CD14-positive monocyte (primary cell): Measurements from ENCODE around the gene SLC25A23. TPM values are rescaled to one million over a fixed set of nuclear protein-coding genes. Genes with fewer than 3 reads are reported as not detected.

Experiments
- DNase-seq, 3 donors: peaks; one replicate each; pipeline ENCODE4 v3.0.0-alpha.2; 2011 to 2022
- H2AFZ ChIP-seq: 2 replicates; pipeline ENCODE4 v1.6.0; 2012; ENCODE audit warnings: mild to moderate bottlenecking, low read depth, low read length, inconsistent platforms; ENCODE audit not compliant: insufficient read depth, poor library complexity, severe bottlenecking
- H3K27ac ChIP-seq, 2 donors: 1 replicate in 1 of 2; 2 replicates in 1 of 2; pipeline ENCODE4 v1.5.1; 2012 to 2013; ENCODE audit warnings: low read length in 2 of 2, control low read depth in 1 of 2, inconsistent platforms in 1 of 2, low read depth in 1 of 2, mild to moderate bottlenecking in 1 of 2
- H3K27me3 ChIP-seq, 2 donors: one replicate each; pipeline versions ENCODE4 v1.6.0 to v1.6.1; 2011 to 2013; ENCODE audit warnings: low read length in 2 of 2; ENCODE audit not compliant: control insufficient read depth in 2 of 2, insufficient read depth in 2 of 2
- H3K36me3 ChIP-seq, 2 donors: replicated peaks in 1 of 2; 1 replicate in 1 of 2; 2 replicates in 1 of 2; pipeline versions ENCODE4 v1.5.1 to v1.6.1; 2012 to 2013; ENCODE audit warnings: low read length in 2 of 2, control low read depth in 1 of 2, inconsistent platforms in 1 of 2, mild to moderate bottlenecking in 1 of 2; ENCODE audit not compliant: insufficient read depth in 2 of 2, control insufficient read depth in 1 of 2
- H3K4me1 ChIP-seq, 2 donors: 1 replicate in 1 of 2; 2 replicates in 1 of 2; pipeline versions ENCODE4 v1.5.1 to v1.6.1; 2012 to 2013; ENCODE audit warnings: low read length in 2 of 2, control low read depth in 1 of 2, inconsistent platforms in 1 of 2, mild to moderate bottlenecking in 1 of 2, moderate library complexity in 1 of 2; ENCODE audit not compliant: insufficient read depth in 2 of 2, control insufficient read depth in 1 of 2
- H3K4me2 ChIP-seq: replicated peaks from 2 replicates; pipeline ENCODE3; 2012; ENCODE audit warnings: low read length, moderate library complexity, mild to moderate bottlenecking; ENCODE audit not compliant: poor library complexity, severe bottlenecking; ENCODE audit errors: extremely low read depth
- H3K4me3 ChIP-seq, 3 experiments: fragments of 200-600 bp in 1 of 3; sonication (generic) in 1 of 3; replicated peaks in 1 of 3; 1 replicate in 2 of 3; 2 replicates in 1 of 3; pipeline ENCODE4 v1.5.1; 2011 to 2013; ENCODE audit warnings: low read length in 3 of 3, mild to moderate bottlenecking in 3 of 3, control low read depth in 2 of 3, low read depth in 2 of 3, inconsistent platforms in 1 of 3, moderate library complexity in 1 of 3
- H3K79me2 ChIP-seq: 2 replicates; pipeline ENCODE4 v1.6.0; 2012; ENCODE audit warnings: mild to moderate bottlenecking, control low read depth, inconsistent platforms, low read length, moderate library complexity; ENCODE audit not compliant: insufficient read depth
- H3K9ac ChIP-seq: 2 replicates; pipeline ENCODE4 v1.6.0; 2017; ENCODE audit warnings: low read length, mild to moderate bottlenecking; ENCODE audit not compliant: insufficient read depth, poor library complexity, severe bottlenecking
- H3K9me3 ChIP-seq, 2 donors: replicated peaks in 1 of 2; 1 replicate in 1 of 2; 2 replicates in 1 of 2; pipeline versions ENCODE4 v1.5.1 to v1.6.1; 2012 to 2013; ENCODE audit warnings: low read length in 2 of 2, control low read depth in 1 of 2; ENCODE audit not compliant: control insufficient read depth in 1 of 2, insufficient read depth in 1 of 2
- H4K20me1 ChIP-seq: 2 replicates; pipeline ENCODE4 v1.6.0; 2012; ENCODE audit warnings: mild to moderate bottlenecking, low read length, control low read depth, moderate library complexity; ENCODE audit not compliant: insufficient read depth
- H3K27ac Mint-ChIP-seq, 7 donors: one replicate each; pipeline ENCODE4 v1.8.0; 2020; ENCODE audit warnings: mild to moderate bottlenecking in 7 of 7, mixed read lengths in 7 of 7, moderate library complexity in 6 of 7, inconsistent platforms in 2 of 7
- H3K27me3 Mint-ChIP-seq, 3 donors: one replicate each; pipeline ENCODE4 v1.8.0; 2021 to 2022; ENCODE audit warnings: low read depth in 3 of 3, mild to moderate bottlenecking in 3 of 3, mixed read lengths in 3 of 3, moderate library complexity in 3 of 3, inconsistent platforms in 1 of 3
- H3K36me3 Mint-ChIP-seq, 2 donors: one replicate each; pipeline ENCODE4 v1.8.0; 2020; ENCODE audit warnings: mixed read lengths in 2 of 2, inconsistent platforms in 1 of 2, mild to moderate bottlenecking in 1 of 2
- H3K4me1 Mint-ChIP-seq: one replicate; pipeline ENCODE4 v1.8.0; 2020; ENCODE audit warnings: mild to moderate bottlenecking, mixed read lengths
- H3K4me3 Mint-ChIP-seq, 2 donors: one replicate each; pipeline ENCODE4 v1.8.0; 2020; ENCODE audit warnings: mild to moderate bottlenecking in 2 of 2, mixed read lengths in 2 of 2, moderate library complexity in 1 of 2
- H3K9me3 Mint-ChIP-seq, 7 donors: one replicate each; pipeline ENCODE4 v1.8.0; 2020 to 2022; ENCODE audit warnings: mixed read lengths in 7 of 7, mild to moderate bottlenecking in 6 of 7, moderate library complexity in 6 of 7, inconsistent platforms in 2 of 7
- WGBS: methylation state at CpG from one replicate; pipeline ENCODE4 v1.1.5; 2013; ENCODE audit warnings: missing lambda C conversion rate; ENCODE audit not compliant: insufficient coverage; 5-methylcytosine and 5-hydroxymethylcytosine counted together
- intact Hi-C, 2 donors: fragments of 100-400 bp; cut with micrococcal nuclease; formaldehyde crosslinking; loops; one replicate each; pipeline versions ENCODE4 v1.15.0 to v1.15.1; 2023
- polyA plus RNA-seq, 3 donors: library from polyadenylated mRNA; depleted of rRNA in 1 of 3; unstranded in 2 of 3; stranded (reverse) in 1 of 3; fragments of 300-500 nt in 2 of 3; fragments of >200 nt in 1 of 3; fragmentation: Illumina TruSeq in 2 of 3; gene quantifications; 1 replicate in 2 of 3; 2 replicates in 1 of 3; pipeline ENCODE4 v1.2.3, GENCODE V29; 2012 to 2021
- TF ChIP-seq, protein P1 (sequence below): fragments of 200-600 bp; IDR thresholded peaks from one replicate; pipeline ENCODE4 v1.8.0; 2022; ENCODE audit warnings: antibody characterized with exemption, mild to moderate bottlenecking

Gene SLC25A23
- polyA plus RNA-seq, 3 donors, result 0.11 to 0.15 TPM; not detected in 1

GRCh38 chr19:6393983-6394412 is 65.6 kb downstream of the SLC25A23 start:
- peaks cover 19% of the 10 kb centered on the region for H3K4me1 Mint-ChIP-seq
- peak in 2 of 3 donors; percentile 40 to 67 for DNase-seq
- TF ChIP-seq, protein P1, sequence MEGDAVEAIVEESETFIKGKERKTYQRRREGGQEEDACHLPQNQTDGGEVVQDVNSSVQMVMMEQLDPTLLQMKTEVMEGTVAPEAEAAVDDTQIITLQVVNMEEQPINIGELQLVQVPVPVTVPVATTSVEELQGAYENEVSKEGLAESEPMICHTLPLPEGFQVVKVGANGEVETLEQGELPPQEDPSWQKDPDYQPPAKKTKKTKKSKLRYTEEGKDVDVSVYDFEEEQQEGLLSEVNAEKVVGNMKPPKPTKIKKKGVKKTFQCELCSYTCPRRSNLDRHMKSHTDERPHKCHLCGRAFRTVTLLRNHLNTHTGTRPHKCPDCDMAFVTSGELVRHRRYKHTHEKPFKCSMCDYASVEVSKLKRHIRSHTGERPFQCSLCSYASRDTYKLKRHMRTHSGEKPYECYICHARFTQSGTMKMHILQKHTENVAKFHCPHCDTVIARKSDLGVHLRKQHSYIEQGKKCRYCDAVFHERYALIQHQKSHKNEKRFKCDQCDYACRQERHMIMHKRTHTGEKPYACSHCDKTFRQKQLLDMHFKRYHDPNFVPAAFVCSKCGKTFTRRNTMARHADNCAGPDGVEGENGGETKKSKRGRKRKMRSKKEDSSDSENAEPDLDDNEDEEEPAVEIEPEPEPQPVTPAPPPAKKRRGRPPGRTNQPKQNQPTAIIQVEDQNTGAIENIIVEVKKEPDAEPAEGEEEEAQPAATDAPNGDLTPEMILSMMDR, result no peak

DNA sequence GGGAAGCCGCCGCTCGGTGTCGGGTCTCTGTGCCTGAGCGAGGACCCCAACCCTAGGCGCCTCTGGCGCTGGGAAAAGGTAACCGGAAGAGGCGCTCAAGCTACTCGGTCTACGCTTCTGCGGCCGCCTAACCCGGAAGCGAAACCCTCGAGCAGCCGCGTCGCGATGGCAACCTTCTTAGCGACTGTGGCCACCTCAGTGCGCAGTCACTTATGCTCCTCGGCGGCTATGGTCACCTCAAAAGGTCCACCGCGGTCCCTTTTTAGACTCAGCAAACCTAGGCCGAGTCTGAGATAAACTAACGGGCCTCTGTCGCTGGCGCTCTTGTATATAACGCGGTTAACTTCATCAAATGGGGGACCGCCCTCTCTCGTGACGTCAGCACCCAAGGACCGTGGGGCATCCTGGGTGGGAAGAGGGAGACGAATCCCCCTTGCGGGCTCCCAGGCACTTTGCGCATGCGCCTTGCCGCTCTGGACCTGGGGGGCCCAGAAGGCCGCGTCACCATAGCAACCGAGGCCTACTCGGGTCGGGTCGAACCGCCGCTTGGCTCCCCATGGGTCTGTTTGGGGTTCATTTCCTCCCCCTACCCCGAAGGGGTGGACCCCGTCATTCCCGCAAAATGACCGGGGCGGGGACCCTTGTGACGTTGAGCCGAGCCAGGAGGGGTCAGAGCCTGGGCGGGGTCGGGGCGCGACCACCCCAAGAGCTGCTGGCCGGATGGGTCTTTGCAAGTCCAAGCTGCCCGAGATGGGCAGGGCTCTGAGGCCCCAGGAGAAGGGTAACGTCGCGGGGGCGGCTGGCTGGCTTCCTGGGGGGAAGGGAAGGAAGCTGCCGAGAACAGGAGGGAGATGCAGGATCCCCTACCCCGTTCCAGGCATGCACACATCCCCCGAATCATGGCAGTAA is 66.3 kb downstream of the SLC25A23 start, which contains the start of gene GTF2F1:
Gene GTF2F1, minus strand, starts transcription at position 91 of the 909 bp plus-strand sequence. CDS start 169 bp downstream, outside the sequence.
- Histone ChIP-seq H3K4me1 (peaks cover 14 to 22% of the 10 kb centered on the region in 2 donors), H3K4me3 (peak within 1 kb of the TSS; percentile 48 to 86 (median 62)), H2AFZ (peak within 1 kb of the TSS; percentile 98), H3K36me3 (peaks cover 18 to 30% of the 10 kb centered on the region in 2 donors), H3K27me3 (no peaks in the 10 kb centered on the region), H3K9me3 (no peaks in the 10 kb centered on the region), H4K20me1 (no peaks in the 10 kb centered on the region), H3K9ac (peak within 1 kb of the TSS; percentile 93), H3K4me2 (peak within 1 kb of the TSS; percentile 90), H3K27ac (peak within 1 kb of the TSS; percentile 91 to 92), H3K79me2 (peaks cover 26% of the 10 kb centered on the region)
- peak within 1 kb of the TSS; percentile 96 to 99 (median 97) for H3K27ac Mint-ChIP-seq
- peak; percentile 86 to 92 (median 90) for DNase-seq
- under 1% methylated on average over 65 of the region's 69 CpGs for WGBS
- peaks cover 19% of the 10 kb centered on the region for H3K4me1 Mint-ChIP-seq
- peak within 1 kb of the TSS; percentile 89 to 94 for H3K4me3 Mint-ChIP-seq
- H3K36me3 Mint-ChIP-seq, result peaks cover 19 to 35% of the 10 kb centered on the region in 2 donors
- no peaks in the 10 kb centered on the region for H3K9me3 Mint-ChIP-seq
- H3K27me3 Mint-ChIP-seq, result peaks cover 0 to 6% (median 4%) of the 10 kb centered on the region in 3 donors
- TF ChIP-seq, protein P1, result no peak
- intact Hi-C loops, result loop anchor here in 1 of 2 donors (2.0 kb wide), 1 partner anchor 21 kb away; the partner anchor contains the start of gene ALKBH7

More at GRCh38 chr19:6393983-6394412, 65.6 kb downstream of the SLC25A23 start:
- Mint-ChIP-seq H3K27me3 (peaks cover 1 to 6% (median 6%) of the 10 kb centered on the region in 3 donors), H3K4me3 (peak overlapping the region; percentile 89 to 94), H3K9me3 (no peaks in the 10 kb centered on the region), H3K27ac (peak overlapping the region; percentile 96 to 99 (median 97)), H3K36me3 (peaks cover 13 to 28% of the 10 kb centered on the region in 2 donors)
- Histone ChIP-seq H4K20me1 (no peaks in the 10 kb centered on the region), H3K4me1 (peaks cover 14 to 22% of the 10 kb centered on the region in 2 donors), H3K27ac (peak overlapping the region; percentile 91 to 92), H3K79me2 (peaks cover 22% of the 10 kb centered on the region), H3K4me2 (peak overlapping the region; percentile 90), H3K4me3 (peak overlapping the region; percentile 48 to 86 (median 62)), H3K9ac (peak overlapping the region; percentile 93), H2AFZ (peak overlapping the region; percentile 98), H3K9me3 (no peaks in the 10 kb centered on the region), H3K36me3 (peaks cover 11 to 23% of the 10 kb centered on the region in 2 donors), H3K27me3 (no peaks in the 10 kb centered on the region)
- 0% methylated on average over 9 of the region's 14 CpGs for WGBS
- intact Hi-C loops, result loop anchor here in 1 of 2 donors (2.0 kb wide), 1 partner anchor 21 kb away; the partner anchor contains the start of gene ALKBH7
